ENCODE results near the gene CACNB4. TPM values are rescaled to one million over a fixed set of nuclear protein-coding genes. Genes with fewer than 3 reads are reported as not detected.

The CACNB4 gene
- total RNA-seq, 1 experiment from 2014 or later, result 4.4 TPM

- DNase-seq (ENCODE audit: low spot score), result no peak
- in situ Hi-C loops (cut with HindIII; ENCODE audit: low sequenced_read_pairs), result no loop called here
Measured at GRCh38 chr2:151987484-151987883, 111.4 kb downstream of the CACNB4 start.

GRCh38 chr2:151984424-151985083, 114.3 kb downstream of the CACNB4 start:
- no peak for DNase-seq (ENCODE audit: low spot score)
- in situ Hi-C loops (cut with HindIII; ENCODE audit: low sequenced_read_pairs), result no loop called here

GRCh38 chr2:151983221-151983620, 115.6 kb downstream of the CACNB4 start:
- in situ Hi-C loops (cut with HindIII; ENCODE audit: low sequenced_read_pairs), result no loop called here

GRCh38 chr2:151981886-151982285, 117.0 kb downstream of the CACNB4 start:
- in situ Hi-C loops (cut with HindIII; ENCODE audit: low sequenced_read_pairs), result no loop called here
- no peak for DNase-seq (ENCODE audit: low spot score)

More at GRCh38 chr2:151983221-151983620, 115.6 kb downstream of the CACNB4 start:
- DNase-seq (ENCODE audit: low spot score), result no peak

- in situ Hi-C loops (cut with HindIII; ENCODE audit: low sequenced_read_pairs), result no loop called here
- no peak for DNase-seq (ENCODE audit: low spot score)
Measured at GRCh38 chr2:151979694-151980093, 119.2 kb downstream of the CACNB4 start.

GRCh38 chr2:151978709-151979108, 120.1 kb downstream of the CACNB4 start:
- in situ Hi-C loops (cut with HindIII; ENCODE audit: low sequenced_read_pairs), result no loop called here
- peak; percentile 98 for DNase-seq (ENCODE audit: low spot score)

GRCh38 chr2:151977631-151978030, 121.2 kb downstream of the CACNB4 start:
- peak; percentile 82 for DNase-seq (ENCODE audit: low spot score)
- in situ Hi-C loops (cut with HindIII; ENCODE audit: low sequenced_read_pairs), result no loop called here

- no peak for DNase-seq (ENCODE audit: low spot score)
- in situ Hi-C loops (cut with HindIII; ENCODE audit: low sequenced_read_pairs), result no loop called here
Measured at GRCh38 chr2:151976945-151977353, 121.9 kb downstream of the CACNB4 start.

GRCh38 chr2:151975460-151976414, 123.1 kb downstream of the CACNB4 start:
- peak; percentile 40 for DNase-seq (ENCODE audit: low spot score)
- in situ Hi-C loops (cut with HindIII; ENCODE audit: low sequenced_read_pairs), result no loop called here

GRCh38 chr2:151974988-151975387, 123.9 kb downstream of the CACNB4 start:
- DNase-seq (ENCODE audit: low spot score), result peak; percentile 52
- in situ Hi-C loops (cut with HindIII; ENCODE audit: low sequenced_read_pairs), result no loop called here

- DNase-seq (ENCODE audit: low spot score), result peak; percentile 96
- in situ Hi-C loops (cut with HindIII; ENCODE audit: low sequenced_read_pairs), result no loop called here
Measured at GRCh38 chr2:151973901-151974199, 125.0 kb downstream of the CACNB4 start.

GRCh38 chr2:151973013-151973900, 125.6 kb downstream of the CACNB4 start:
- peak; percentile 73 for DNase-seq (ENCODE audit: low spot score)

GRCh38 chr2:151972241-151973012, 126.4 kb downstream of the CACNB4 start:
- DNase-seq (ENCODE audit: low spot score), result peak; percentile 69
- in situ Hi-C loops (cut with HindIII; ENCODE audit: low sequenced_read_pairs), result no loop called here

More at GRCh38 chr2:151973013-151973900, 125.6 kb downstream of the CACNB4 start:
- in situ Hi-C loops (cut with HindIII; ENCODE audit: low sequenced_read_pairs), result no loop called here

- in situ Hi-C loops (cut with HindIII; ENCODE audit: low sequenced_read_pairs), result no loop called here
- DNase-seq (ENCODE audit: low spot score), result peak; percentile 68
Measured at GRCh38 chr2:151971301-151972051, 127.4 kb downstream of the CACNB4 start.

- in situ Hi-C loops (cut with HindIII; ENCODE audit: low sequenced_read_pairs), result no loop called here
- no peak for DNase-seq (ENCODE audit: low spot score)
Measured at GRCh38 chr2:151968770-151969470, 129.9 kb downstream of the CACNB4 start.

- in situ Hi-C loops (cut with HindIII; ENCODE audit: low sequenced_read_pairs), result no loop called here
- DNase-seq (ENCODE audit: low spot score), result no peak
Measured at GRCh38 chr2:151967829-151968722, 130.8 kb downstream of the CACNB4 start.

- in situ Hi-C loops (cut with HindIII; ENCODE audit: low sequenced_read_pairs), result no loop called here
- DNase-seq (ENCODE audit: low spot score), result no peak
Measured at GRCh38 chr2:151965884-151966283, 133.0 kb downstream of the CACNB4 start.
